Activated CD8-positive, alpha-beta T cell treated with anti-CD3 and anti-CD28 coated beads for 36 hours (primary cell): ENCODE results near the gene SIGLEC7. TPM values are rescaled to one million over a fixed set of nuclear protein-coding genes. Genes with fewer than 3 reads are reported as not detected.

Experiments
- ATAC-seq: fragments of 200-7000 bp; cut with Tn5 transposase; one replicate; pipeline ENCODE4 v1.10.0; 2021; ENCODE audit warnings: mild to moderate bottlenecking, moderate library complexity
- CTCF ChIA-PET: fragments of 350-600 bp; sonication (Branson Sonifier 250); formaldehyde crosslinking; loops from one replicate; lab custom pipeline; 2021; ENCODE audit warnings: antibody characterized with exemption; lab: Charles Lee
- POLR2A ChIA-PET: fragments of 350-600 bp; sonication (Branson Sonifier 250); formaldehyde crosslinking; loops from one replicate; lab custom pipeline; 2021; ENCODE audit warnings: antibody characterized with exemption; lab: Charles Lee
- DNase-seq: peaks from one replicate; pipeline ENCODE4 v3.0.0-alpha.2; 2020
- H3K27ac Mint-ChIP-seq: one replicate; pipeline ENCODE4 v1.8.0; 2021; ENCODE audit warnings: mild to moderate bottlenecking, mixed read lengths
- H3K27me3 Mint-ChIP-seq: one replicate; pipeline ENCODE4 v1.8.0; 2021; ENCODE audit warnings: mixed read lengths
- H3K36me3 Mint-ChIP-seq: one replicate; pipeline ENCODE4 v1.8.0; 2021; ENCODE audit warnings: low read depth, mixed read lengths
- H3K4me1 Mint-ChIP-seq: one replicate; pipeline ENCODE4 v1.8.0; 2021; ENCODE audit warnings: low read depth, mixed read lengths
- H3K4me3 Mint-ChIP-seq: one replicate; pipeline ENCODE4 v1.8.0; 2021; ENCODE audit warnings: mild to moderate bottlenecking, moderate library complexity, mixed read lengths
- H3K9me3 Mint-ChIP-seq: one replicate; pipeline ENCODE4 v1.8.0; 2021; ENCODE audit warnings: mixed read lengths
- CTCF ChIP-seq: fragments of 200-600 bp; IDR thresholded peaks from one replicate; pipeline ENCODE4 v1.8.0; 2022; ENCODE audit warnings: antibody characterized with exemption, mild to moderate bottlenecking
- intact Hi-C: fragments of 100-400 bp; cut with micrococcal nuclease; formaldehyde crosslinking; loops from one replicate; pipeline ENCODE4 v1.10.0; 2022
- total RNA-seq, 2 experiments: library from RNA; stranded (reverse); gene quantifications; one replicate each; pipeline ENCODE4 v1.2.3, GENCODE V29; 2021

SIGLEC7 gene
- total RNA-seq, 2 experiments from 2014 or later = not detected

GRCh38 chr19:51124729-51125128 lies 17.4 kb upstream of the SIGLEC7 start, which contains the start of gene SIGLEC9:
TSS of gene SIGLEC9 (plus strand) at chr19:51124906. CDS start at chr19:51124975, 69 bp downstream.
- H3K36me3 Mint-ChIP-seq = peaks cover 2% of the 10 kb centered on the region
- ChIA-PET CTCF (interaction anchor here (1.2 to 1.4 kb wide), 3 partner anchors 10 to 135 kb away, joined by 3 to 4 read pairs (median 4); no protein-coding TSS in a partner anchor), POLR2A (interaction anchor here (1.0 to 1.2 kb wide), 2 partner anchors 11 to 28 kb away, joined by 3 read pairs; no protein-coding TSS in a partner anchor)
- no peaks in the 10 kb centered on the region for H3K27me3 Mint-ChIP-seq
- peak within 1 kb of the TSS; percentile 39 for H3K4me3 Mint-ChIP-seq
- DNase-seq (no peak), ATAC-seq (no peak)
- TF ChIP-seq CTCF = no peak
- peaks cover 71% of the 10 kb centered on the region for H3K4me1 Mint-ChIP-seq
- H3K27ac Mint-ChIP-seq = peak within 1 kb of the TSS; percentile 88
- H3K9me3 Mint-ChIP-seq = no peaks in the 10 kb centered on the region
- intact Hi-C loops = no loop called here

- Mint-ChIP-seq H3K27ac (peak overlapping the region; percentile 88), H3K4me3 (no peak overlapping the region), H3K36me3 (peaks cover 2% of the 10 kb centered on the region), H3K9me3 (no peaks in the 10 kb centered on the region), H3K4me1 (peaks cover 78% of the 10 kb centered on the region), H3K27me3 (no peaks in the 10 kb centered on the region)
- intact Hi-C loops = no loop called here
- no peak for ATAC-seq
- DNase-seq = no peak
- ChIA-PET CTCF (interaction anchor here (1.3 kb wide), 1 partner anchor 134 kb away, joined by 4 read pairs; no protein-coding TSS in a partner anchor), POLR2A (interaction anchor here (1.2 kb wide), 1 partner anchor 29 kb away, joined by 3 read pairs; no protein-coding TSS in a partner anchor)
- TF ChIP-seq CTCF = no peak
Observed at GRCh38 chr19:51125421-51126075, 16.6 kb upstream of the SIGLEC7 start.

- peaks cover 2% of the 10 kb centered on the region for H3K36me3 Mint-ChIP-seq
- H3K27ac Mint-ChIP-seq = no peak overlapping the region
- intact Hi-C loops = no loop called here
- no peak for TF ChIP-seq CTCF
- H3K4me1 Mint-ChIP-seq = peaks cover 80% of the 10 kb centered on the region
- no peak overlapping the region for H3K4me3 Mint-ChIP-seq
- ChIA-PET CTCF (interaction anchor here (1.8 to 1.9 kb wide), 2 partner anchors 12 to 30 kb away, joined by 6 to 9 read pairs; no protein-coding TSS in a partner anchor), POLR2A (no interaction called here)
- H3K9me3 Mint-ChIP-seq = no peaks in the 10 kb centered on the region
- H3K27me3 Mint-ChIP-seq = no peaks in the 10 kb centered on the region
- DNase-seq = no peak
- no peak for ATAC-seq
Observed at GRCh38 chr19:51127032-51127431, 15.1 kb upstream of the SIGLEC7 start.

GRCh38 chr19:51127755-51128154 lies 14.3 kb upstream of the SIGLEC7 start:
- intact Hi-C loops = no loop called here
- Mint-ChIP-seq H3K36me3 (peaks cover 2% of the 10 kb centered on the region), H3K27ac (peak overlapping the region; percentile 49), H3K4me3 (no peak overlapping the region), H3K27me3 (no peaks in the 10 kb centered on the region), H3K9me3 (no peaks in the 10 kb centered on the region), H3K4me1 (peaks cover 81% of the 10 kb centered on the region)
- DNase-seq (peak; percentile 53), ATAC-seq (peak; percentile 27)
- no peak for TF ChIP-seq CTCF
- ChIA-PET CTCF (interaction anchor here (1.8 to 1.9 kb wide), 2 partner anchors 13 to 31 kb away, joined by 6 to 9 read pairs; no protein-coding TSS in a partner anchor), POLR2A (interaction anchor here (1.1 kb wide), 1 partner anchor 13 kb away, joined by 4 read pairs; no protein-coding TSS in a partner anchor)

GRCh38 chr19:51128227-51128626 lies 13.9 kb upstream of the SIGLEC7 start:
- Mint-ChIP-seq H3K4me3 (no peak overlapping the region), H3K27me3 (no peaks in the 10 kb centered on the region), H3K9me3 (no peaks in the 10 kb centered on the region), H3K36me3 (peaks cover 2% of the 10 kb centered on the region), H3K27ac (no peak overlapping the region), H3K4me1 (peaks cover 76% of the 10 kb centered on the region)
- DNase-seq (no peak), ATAC-seq (no peak)
- no peak for TF ChIP-seq CTCF
- intact Hi-C loops = no loop called here
- ChIA-PET POLR2A (interaction anchor here (1.1 kb wide), 1 partner anchor 13 kb away, joined by 4 read pairs; no protein-coding TSS in a partner anchor), CTCF (interaction anchor here (0.9 to 1.9 kb wide), 5 partner anchors 8 to 107 kb away, joined by 3 to 9 read pairs (median 4); no protein-coding TSS in a partner anchor)
